GM12891 (cell line): ENCODE data around the gene PAM16.

ENCODE experiments used
- DNase-seq: peaks from one replicate; pipeline ENCODE4 v3.0.0; 2011; ENCODE audit warnings: low spot score; ENCODE audit not compliant: insufficient read length
- FAIRE-seq: peaks from 2 replicates; lab custom pipeline; 2011; peaks lifted over from hg19 to GRCh38; lab: Jason Lieb, UNC
- PAX5 ChIP-seq: IDR thresholded peaks from 2 replicates; pipeline ENCODE4 v1.6.1; 2011; ENCODE audit warnings: low read length, moderate library complexity, mild to moderate bottlenecking; ENCODE audit not compliant: insufficient read depth, severe bottlenecking
- POLR2A ChIP-seq: IDR thresholded peaks from 2 replicates; pipeline ENCODE4 v1.6.1; 2011; ENCODE audit warnings: low read depth, low read length, control low read depth
- POLR2AphosphoS5 ChIP-seq: IDR thresholded peaks from 2 replicates; pipeline ENCODE4 v1.6.1; 2011; ENCODE audit warnings: low read depth, low read length, control low read depth
- POU2F2 ChIP-seq: IDR thresholded peaks from 2 replicates; pipeline ENCODE4 v1.6.1; 2011; ENCODE audit warnings: low read depth, mild to moderate bottlenecking, control low read depth, low read length, moderate library complexity
- SPI1 ChIP-seq: IDR thresholded peaks from 2 replicates; pipeline ENCODE4 v1.6.1; 2011; ENCODE audit warnings: low read depth, low read length, control low read depth
- TAF1 ChIP-seq: IDR thresholded peaks from 2 replicates; pipeline ENCODE4 v1.6.1; 2011; ENCODE audit warnings: low read depth, low read length, control low read depth

The PAM16 gene

DNA sequence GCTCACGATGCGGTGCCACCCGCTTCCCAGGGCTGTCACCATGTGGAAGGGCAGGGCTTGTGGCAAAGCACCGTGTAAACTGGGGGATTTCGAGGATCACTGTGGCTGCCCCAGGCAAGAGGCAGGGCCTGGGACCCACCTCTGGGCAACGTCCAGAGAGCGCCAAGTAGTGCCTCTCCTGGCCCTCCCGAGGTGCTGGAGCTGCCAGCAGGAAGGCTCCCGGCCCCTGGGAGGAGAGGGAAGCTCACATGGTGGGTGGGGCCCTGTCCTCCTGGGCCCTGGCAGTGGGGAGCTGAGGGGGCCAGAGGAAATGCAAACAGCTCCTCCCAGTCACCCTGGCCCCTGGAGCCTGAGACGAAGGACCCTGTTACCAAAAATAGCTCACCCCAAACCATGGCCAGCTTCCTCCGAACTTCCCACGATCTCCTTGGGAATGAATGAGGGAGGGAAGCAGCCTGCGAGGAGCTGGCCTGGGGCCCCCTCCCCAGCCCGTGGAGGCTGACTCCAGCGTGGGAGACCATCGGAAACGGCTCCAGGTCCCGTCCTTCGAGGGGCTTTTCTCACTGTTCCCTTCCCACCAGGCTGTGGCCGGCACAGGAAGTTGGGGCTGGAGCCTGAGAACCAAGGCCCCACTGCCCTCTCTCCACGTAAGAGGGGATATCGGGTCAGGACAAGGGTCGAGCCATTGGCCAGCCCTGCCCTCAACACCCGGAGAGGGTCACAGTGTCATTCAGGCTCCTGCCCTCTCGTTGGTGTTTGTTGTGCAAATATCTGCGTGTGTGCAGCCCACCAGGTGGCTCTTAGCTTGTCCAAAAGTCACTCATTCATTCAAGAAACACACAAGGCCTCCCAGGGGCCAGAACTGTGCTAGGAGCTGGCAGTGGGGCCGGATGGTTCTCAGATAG lies 38.2 kb upstream of the PAM16 start:
- FAIRE-seq (no peak), DNase-seq (no peak)
- TF ChIP-seq PAX5 (no peak), SPI1 (no peak), POU2F2 (no peak), POLR2A (no peak), POLR2AphosphoS5 (no peak; the same call in 1 of the 2 replicates), TAF1 (no peak)

DNA sequence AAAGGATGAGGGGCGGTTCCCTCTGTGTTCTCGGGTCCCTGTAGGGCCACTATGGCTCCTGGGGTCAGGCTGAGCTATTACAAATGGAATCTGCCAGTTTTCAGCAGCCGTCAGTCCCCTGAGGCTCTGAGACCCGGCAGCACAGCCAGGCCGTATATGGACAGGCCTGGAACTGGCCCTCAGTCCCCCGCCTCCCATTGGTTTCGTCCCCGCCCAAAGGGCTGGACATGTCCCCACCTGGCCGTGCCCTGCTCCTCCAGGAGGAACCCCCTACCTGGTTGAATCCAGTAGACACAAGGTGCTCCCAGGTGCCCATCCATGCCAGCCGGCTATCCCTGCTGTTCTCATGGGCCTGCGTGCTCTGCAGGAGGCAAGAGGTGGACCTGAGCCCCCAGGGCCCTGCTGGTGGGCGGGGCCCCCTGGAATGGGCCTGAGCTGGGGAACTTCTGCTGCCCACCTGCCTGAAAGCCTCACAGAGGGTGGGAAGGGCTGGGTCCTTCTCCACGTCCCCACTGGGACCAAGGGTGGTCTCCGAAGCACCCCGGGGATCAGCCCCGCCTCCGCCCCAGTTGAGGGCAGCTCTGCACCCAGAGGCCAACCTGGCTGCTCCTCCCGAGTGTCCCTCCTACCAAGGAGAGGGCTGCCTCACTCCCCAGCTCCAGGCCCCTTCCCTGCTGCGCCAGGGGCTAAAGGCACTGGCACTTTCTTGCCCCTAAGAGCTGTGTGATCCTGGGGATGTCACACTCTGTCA lies 37.3 kb upstream of the PAM16 start:
- DNase-seq (no peak), FAIRE-seq (no peak)
- TF ChIP-seq POLR2AphosphoS5 (no peak), SPI1 (no peak), POU2F2 (no peak), PAX5 (no peak), POLR2A (no peak), TAF1 (no peak)

GRCh38 chr16:4387781-4388180 lies 36.7 kb upstream of the PAM16 start:
- TF ChIP-seq SPI1: no peak
- no peak for TF ChIP-seq POLR2A
- no peak for TF ChIP-seq POU2F2
- no peak for TF ChIP-seq TAF1
- no peak for TF ChIP-seq PAX5
- TF ChIP-seq POLR2AphosphoS5: no peak
- DNase-seq (no peak), FAIRE-seq (no peak)

GRCh38 chr16:4386951-4387565 lies 35.9 kb upstream of the PAM16 start:
- TF ChIP-seq TAF1 (no peak), SPI1 (no peak), POLR2AphosphoS5 (no peak), POLR2A (no peak), PAX5 (no peak), POU2F2 (no peak)
- no peak for DNase-seq
- FAIRE-seq: no peak

- TF ChIP-seq PAX5 (no peak), POU2F2 (no peak), POLR2AphosphoS5 (no peak), TAF1 (no peak), SPI1 (no peak), POLR2A (no peak)
- DNase-seq: no peak
- FAIRE-seq: no peak
These were observed 35.3 kb upstream of the PAM16 start for GRCh38 chr16:4386451-4386805.

DNA sequence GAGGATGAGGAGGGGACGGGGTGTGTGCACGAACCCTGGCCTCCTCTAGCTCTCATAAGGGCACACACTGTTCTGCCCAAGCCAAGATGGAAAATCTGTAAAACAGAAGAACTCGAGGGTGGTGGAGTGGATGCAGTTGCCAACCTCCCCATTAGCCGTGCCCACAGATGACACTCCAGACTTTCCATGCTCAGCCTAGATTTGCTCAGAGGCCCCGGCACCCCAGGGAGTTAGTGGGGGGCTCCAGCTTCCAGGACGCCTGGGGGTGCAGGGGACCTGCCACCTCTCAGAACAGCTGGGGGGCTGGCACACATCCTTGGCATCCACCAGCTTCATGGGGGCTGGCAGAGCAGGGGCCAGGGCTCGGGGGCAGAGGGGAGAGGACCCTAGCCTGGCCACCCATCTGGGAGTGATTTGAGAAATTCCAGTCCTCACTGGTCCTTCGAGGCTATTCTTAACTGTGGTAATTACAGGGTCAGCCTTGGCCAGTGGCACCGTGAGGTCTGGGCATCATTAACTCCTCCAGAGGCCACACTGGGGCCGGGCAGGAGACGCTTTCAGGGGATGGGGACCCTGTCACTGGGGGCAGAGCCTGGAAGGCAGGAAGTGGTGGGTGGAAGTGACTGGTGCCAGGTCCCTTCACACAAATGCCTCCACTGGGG lies 34.8 kb upstream of the PAM16 start:
- no peak for DNase-seq
- TF ChIP-seq POLR2AphosphoS5: no peak
- TF ChIP-seq SPI1: no peak
- no peak for TF ChIP-seq TAF1
- no peak for TF ChIP-seq POLR2A
- TF ChIP-seq PAX5: no peak

DNA sequence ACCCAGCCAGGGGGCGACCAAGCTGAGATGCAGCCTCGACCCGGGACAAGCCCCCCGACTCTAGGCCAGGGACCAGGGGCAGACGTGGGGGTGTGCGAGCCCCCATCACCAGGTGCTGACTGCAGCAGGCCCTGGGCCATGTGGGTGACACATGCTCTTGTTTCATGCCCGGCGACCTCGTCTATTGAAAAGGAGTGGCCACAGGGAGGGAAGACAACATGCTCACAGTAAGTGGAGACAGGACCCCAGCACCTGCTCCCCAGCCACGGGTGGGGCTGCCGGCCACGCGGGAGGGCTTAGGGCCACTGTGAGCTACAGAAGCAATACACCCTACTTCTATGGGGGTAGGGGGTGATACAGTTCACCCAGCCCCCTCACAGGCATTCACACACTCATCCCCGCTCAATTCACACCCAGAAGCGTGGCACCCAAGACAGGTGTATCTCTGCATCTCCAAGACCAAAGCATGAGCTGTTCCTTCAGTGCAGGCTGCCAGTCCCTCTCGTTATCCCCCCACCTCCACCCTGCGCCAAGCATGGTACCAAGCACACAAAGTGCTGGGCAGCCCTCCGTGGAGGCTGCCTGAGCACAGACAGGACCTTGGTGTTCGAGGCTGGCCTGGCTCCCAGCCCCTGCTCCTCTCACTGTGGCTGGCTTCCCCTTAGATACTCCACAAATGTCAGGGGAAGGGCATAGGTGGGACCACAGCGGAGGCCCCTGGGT lies 34.1 kb upstream of the PAM16 start:
- TF ChIP-seq POLR2AphosphoS5 (peak; percentile 41; the same call in 1 of the 2 replicates), PAX5 (no peak)
- FAIRE-seq: no peak

More for the DNA sequence above, 34.8 kb upstream of the PAM16 start:
- FAIRE-seq: no peak

DNA sequence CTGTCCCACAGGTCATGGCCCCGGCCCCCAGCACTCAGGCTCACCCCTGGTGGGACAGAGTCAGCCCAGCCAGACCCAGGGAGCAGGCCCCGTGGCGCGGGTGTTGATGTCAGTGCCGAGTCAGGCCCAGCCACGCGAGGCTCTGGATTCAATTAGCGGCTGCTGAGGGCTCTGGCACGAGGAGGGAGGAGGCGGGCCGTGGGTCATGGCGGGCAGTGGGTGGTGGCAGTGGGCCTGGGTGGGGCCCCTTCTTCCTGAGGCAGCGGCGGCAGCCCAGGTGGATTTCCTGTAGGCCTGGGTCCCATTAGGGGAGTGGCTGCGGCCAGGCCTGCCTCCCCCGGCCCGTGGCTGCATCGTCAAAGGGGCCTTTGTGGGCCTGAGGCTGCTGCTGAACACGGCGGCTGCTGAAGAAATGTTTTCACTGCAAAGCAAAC lies 33.4 kb upstream of the PAM16 start:
- FAIRE-seq: no peak
- DNase-seq: no peak
- TF ChIP-seq POLR2AphosphoS5 (no peak), POU2F2 (no peak), SPI1 (no peak), PAX5 (no peak), POLR2A (no peak), TAF1 (no peak)

More for the DNA sequence above, 34.1 kb upstream of the PAM16 start:
- DNase-seq: no peak

- DNase-seq (no peak), FAIRE-seq (no peak)
- TF ChIP-seq SPI1 (no peak), TAF1 (no peak), PAX5 (no peak), POU2F2 (no peak), POLR2AphosphoS5 (no peak)
These were observed 32.7 kb upstream of the PAM16 start for GRCh38 chr16:4383591-4384444.
